ENCODE measurements around the gene TIMM17A.

DNA sequence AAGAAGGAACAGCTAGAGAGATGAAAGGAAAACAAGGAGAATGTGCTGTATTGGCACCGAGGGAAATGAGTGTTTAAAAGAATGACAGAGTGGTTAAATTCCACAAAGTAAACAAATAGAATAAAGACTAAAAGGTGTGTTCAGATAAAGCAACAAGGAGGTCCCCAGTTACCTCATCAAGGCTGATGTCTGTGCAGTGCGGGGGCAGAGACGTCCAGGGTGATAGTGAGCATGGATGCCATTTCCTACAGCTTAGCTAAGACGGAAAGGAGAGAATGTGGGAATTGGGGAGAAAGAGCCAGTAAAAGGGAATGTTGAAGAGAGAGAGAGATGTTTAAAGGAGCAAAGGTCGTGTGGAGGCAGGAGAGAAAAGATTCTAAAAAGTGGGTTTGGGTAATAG is 24.5 kb upstream of the TIMM17A start:
- TF ChIP-seq POLR2A (IDR thresholded peaks at IDR 0.05; ENCODE audit: low read depth, low read length), result no peak
- TF ChIP-seq POLR2AphosphoS5 (IDR thresholded peaks at IDR 0.05; ENCODE audit: low read depth, low read length), result no peak
- TF ChIP-seq SPI1 (IDR thresholded peaks at IDR 0.05; ENCODE audit: low read depth, low read length), result no peak

Data from GM12891 (cell line).